HG03571 (cell line): ENCODE results near the gene TPST1.

ENCODE experiments used
- ATAC-seq: cut with Tn5 transposase; IDR thresholded peaks from one replicate; pipeline ENCODE4 v1.9.1; 2021; ENCODE audit not compliant: unreplicated experiment

TPST1 gene

GRCh38 chr7:66281678-66282590 is 76.8 kb downstream of the TPST1 start:
- no peak for ATAC-seq

- ATAC-seq = no peak
Measured at GRCh38 chr7:66282591-66282935, 77.4 kb downstream of the TPST1 start.

GRCh38 chr7:66283003-66283920 is 78.1 kb downstream of the TPST1 start:
- no peak for ATAC-seq

- ATAC-seq = no peak
Measured at GRCh38 chr7:66296001-66296521, 90.9 kb downstream of the TPST1 start.

GRCh38 chr7:66296557-66296956 is 91.4 kb downstream of the TPST1 start:
- ATAC-seq = no peak

GRCh38 chr7:66297579-66297978 is 92.4 kb downstream of the TPST1 start:
- no peak for ATAC-seq

- ATAC-seq = no peak
Measured at GRCh38 chr7:66301249-66301648, 96.1 kb downstream of the TPST1 start.

- no peak for ATAC-seq
Measured at GRCh38 chr7:66301737-66302136, 96.6 kb downstream of the TPST1 start.

- ATAC-seq = no peak
Measured at GRCh38 chr7:66303454-66304155, 98.5 kb downstream of the TPST1 start.

- ATAC-seq = no peak
Measured at GRCh38 chr7:66304536-66304935, 99.4 kb downstream of the TPST1 start.

- no peak for ATAC-seq
Measured at GRCh38 chr7:66306243-66306642, 101.1 kb downstream of the TPST1 start.

- ATAC-seq = no peak
Measured at GRCh38 chr7:66307591-66308215, 102.6 kb downstream of the TPST1 start.

GRCh38 chr7:66308411-66308810 is 103.3 kb downstream of the TPST1 start:
- ATAC-seq = no peak

- no peak for ATAC-seq
Measured at GRCh38 chr7:66310620-66311019, 105.5 kb downstream of the TPST1 start.

- no peak for ATAC-seq
Measured at GRCh38 chr7:66313886-66314568, 108.9 kb downstream of the TPST1 start.

- no peak for ATAC-seq
Measured at GRCh38 chr7:66315192-66315591, 110.1 kb downstream of the TPST1 start.

- ATAC-seq = no peak
Measured at GRCh38 chr7:66319407-66319979, 114.4 kb downstream of the TPST1 start.

GRCh38 chr7:66321283-66321682 is 116.1 kb downstream of the TPST1 start:
- ATAC-seq = no peak

GRCh38 chr7:66323114-66323796 is 118.1 kb downstream of the TPST1 start:
- ATAC-seq = no peak
